IMR-90 (cell line): ENCODE measurements around the gene TTC16. TPM values are rescaled to one million over a fixed set of nuclear protein-coding genes. Genes with fewer than 3 reads are reported as not detected.

Experiments
- ATAC-seq: fragments of 200-7000 bp; cut with Tn5 transposase; 2 replicates; pipeline ENCODE4 v1.9.1; 2020; ENCODE audit warnings: low read depth, mild to moderate bottlenecking, moderate library complexity
- BruUV-seq: library from RNA; stranded (reverse); fragments of 400-500 nt; replicated peaks from 2 replicates; lab custom pipeline; 2021; lab: Mats Ljungman, UMichigan
- CTCF ChIA-PET: fragments of 300-600 bp; formaldehyde crosslinking; extraction: SDS; loops from one replicate; lab custom pipeline; 2021; ENCODE audit warnings: antibody characterized with exemption; lab: Yijun Ruan, JAX
- POLR2A ChIA-PET: fragments of 300-600 bp; sonication (Branson Sonifier 250); formaldehyde crosslinking; loops from one replicate; lab custom pipeline; 2022; ENCODE audit warnings: antibody characterized with exemption; ENCODE audit not compliant: unreplicated experiment; lab: Charles Lee
- DNase-seq: peaks from one replicate; pipeline ENCODE4 v3.0.0; 2013
- H2AFZ ChIP-seq: replicated peaks from 2 replicates; pipeline ENCODE3; 2013; ENCODE audit warnings: low read length, mild to moderate bottlenecking; ENCODE audit not compliant: poor library complexity
- H2AK5ac ChIP-seq: 2 replicates; pipeline ENCODE4 v1.6.1; 2013; ENCODE audit warnings: low read depth, low read length, inconsistent platforms
- H2AK9ac ChIP-seq: replicated peaks from 2 replicates; pipeline ENCODE3; 2013; ENCODE audit warnings: mild to moderate bottlenecking, low read depth, low read length, moderate library complexity; ENCODE audit not compliant: poor library complexity
- H2BK120ac ChIP-seq: 2 replicates; pipeline ENCODE4 v1.6.1; 2013; ENCODE audit warnings: low read depth, low read length, inconsistent platforms
- H2BK15ac ChIP-seq: 3 replicates; pipeline ENCODE4 v1.6.1; 2013; ENCODE audit warnings: low read depth, low read length, inconsistent platforms
- H2BK20ac ChIP-seq: 2 replicates; pipeline ENCODE4 v1.6.1; 2013; ENCODE audit warnings: low read depth, mild to moderate bottlenecking, inconsistent platforms, low read length, moderate library complexity
- H2BK5ac ChIP-seq: 2 replicates; pipeline ENCODE4 v1.6.1; 2013; ENCODE audit warnings: mild to moderate bottlenecking, low read depth, low read length, inconsistent platforms; ENCODE audit not compliant: poor library complexity, severe bottlenecking
- H3K14ac ChIP-seq: replicated peaks from 2 replicates; pipeline ENCODE4 v1.6.1; 2013; ENCODE audit warnings: low read depth, low read length, inconsistent platforms
- H3K18ac ChIP-seq: 2 replicates; pipeline ENCODE4 v1.6.1; 2013; ENCODE audit warnings: low read depth, low read length, control low read depth
- H3K23ac ChIP-seq: 2 replicates; pipeline ENCODE4 v1.6.1; 2013; ENCODE audit warnings: low read depth, low read length, inconsistent platforms
- H3K27ac ChIP-seq: 2 replicates; pipeline ENCODE4 v1.5.1; 2013; ENCODE audit warnings: mild to moderate bottlenecking, control low read depth, low read length; ENCODE audit not compliant: insufficient read depth
- H3K27me3 ChIP-seq: 2 replicates; pipeline ENCODE4 v1.6.1; 2013; ENCODE audit warnings: low read length; ENCODE audit not compliant: control insufficient read depth, insufficient read depth
- H3K36me3 ChIP-seq: 2 replicates; pipeline ENCODE4 v1.6.1; 2013; ENCODE audit warnings: low read length, mixed read lengths; ENCODE audit not compliant: control insufficient read depth, insufficient read depth
- H3K4ac ChIP-seq: 2 replicates; pipeline ENCODE4 v1.6.1; 2013; ENCODE audit warnings: low read depth, low read length, inconsistent platforms
- H3K4me1 ChIP-seq: 2 replicates; pipeline ENCODE4 v1.6.1; 2013; ENCODE audit warnings: low read length, mixed read lengths; ENCODE audit not compliant: control insufficient read depth, insufficient read depth
- H3K4me2 ChIP-seq: 2 replicates; pipeline ENCODE4 v1.6.1; 2013; ENCODE audit warnings: low read depth, mild to moderate bottlenecking, control low read depth, low read length, moderate library complexity
- H3K4me3 ChIP-seq: 2 replicates; pipeline ENCODE4 v1.5.1; 2013; ENCODE audit warnings: low read depth, mild to moderate bottlenecking, control low read depth, low read length, moderate library complexity; ENCODE audit not compliant: insufficient read depth
- H3K56ac ChIP-seq: 2 replicates; pipeline ENCODE4 v1.6.1; 2013; ENCODE audit warnings: low read length, inconsistent platforms; ENCODE audit not compliant: insufficient read depth; ENCODE audit errors: extremely low read depth
- H3K79me1 ChIP-seq, 2 experiments: 2 replicates each; pipeline ENCODE4 v1.6.1; 2013; ENCODE audit warnings: low read length in 2 of 2, inconsistent platforms in 1 of 2, low read depth in 1 of 2
- H3K9ac ChIP-seq: 2 replicates; pipeline ENCODE4 v1.6.1; 2013; ENCODE audit warnings: low read depth, low read length, control low read depth
- H3K9me1 ChIP-seq: 2 replicates; pipeline ENCODE4 v1.6.1; 2013; ENCODE audit warnings: low read length, inconsistent platforms; ENCODE audit not compliant: insufficient read depth
- H3K9me3 ChIP-seq: 2 replicates; pipeline ENCODE4 v1.6.1; 2013; ENCODE audit warnings: low read length; ENCODE audit not compliant: control insufficient read depth, insufficient read depth
- H4K20me1 ChIP-seq: 2 replicates; pipeline ENCODE4 v1.6.1; 2013; ENCODE audit warnings: low read length, inconsistent platforms; ENCODE audit not compliant: insufficient read depth
- H4K5ac ChIP-seq: 2 replicates; pipeline ENCODE4 v1.6.1; 2013; ENCODE audit warnings: mild to moderate bottlenecking, low read depth, low read length, control low read depth
- H4K8ac ChIP-seq, 2 experiments: 2 replicates each; pipeline ENCODE4 v1.6.1; 2013; ENCODE audit warnings: low read depth in 2 of 2, low read length in 2 of 2, control low read depth in 1 of 2, inconsistent platforms in 1 of 2
- H4K91ac ChIP-seq: 2 replicates; pipeline ENCODE4 v1.6.1; 2013; ENCODE audit warnings: low read depth, low read length, inconsistent platforms; ENCODE audit not compliant: insufficient read depth
- BHLHE40 ChIP-seq: fragments of 150-350 bp; IDR thresholded peaks from 2 replicates; pipeline ENCODE4 v1.6.1; 2016; ENCODE audit warnings: mild to moderate bottlenecking, low read depth, low read length
- CEBPB ChIP-seq: IDR thresholded peaks from 2 replicates; pipeline ENCODE4 v1.6.1; 2012; ENCODE audit warnings: low read depth, low read length, improper control_type of control experiment
- CHD1 ChIP-seq: IDR thresholded peaks from 2 replicates; pipeline ENCODE4 v1.6.1; 2012; ENCODE audit warnings: low read depth, low read length, improper control_type of control experiment
- FOS ChIP-seq: fragments of 150-350 bp; IDR thresholded peaks from 2 replicates; pipeline ENCODE4 v1.6.1; 2016; ENCODE audit warnings: low read depth, low read length
- MAFK ChIP-seq: IDR thresholded peaks from 2 replicates; pipeline ENCODE4 v1.6.1; 2012; ENCODE audit warnings: low read depth, low read length, improper control_type of control experiment
- MAZ ChIP-seq: IDR thresholded peaks from 2 replicates; pipeline ENCODE4 v1.6.1; 2012; ENCODE audit warnings: low read depth, mild to moderate bottlenecking, low read length, improper control_type of control experiment, moderate library complexity, borderline replicate concordance
- MXI1 ChIP-seq: IDR thresholded peaks from 2 replicates; pipeline ENCODE4 v1.6.1; 2012; ENCODE audit warnings: low read depth, mild to moderate bottlenecking, low read length, moderate library complexity, borderline replicate concordance
- NFE2L2 ChIP-seq: fragments of 150-350 bp; IDR thresholded peaks from 2 replicates; pipeline ENCODE4 v1.6.1; 2016; ENCODE audit warnings: low read depth, mild to moderate bottlenecking, low read length
- POLR2A ChIP-seq: IDR thresholded peaks from 2 replicates; pipeline ENCODE4 v1.6.1; 2012; ENCODE audit warnings: mild to moderate bottlenecking, low read depth, low read length
- RAD21 ChIP-seq: IDR thresholded peaks from 2 replicates; pipeline ENCODE4 v1.6.1; 2012; ENCODE audit warnings: low read length, improper control_type of control experiment
- RCOR1 ChIP-seq: IDR thresholded peaks from 2 replicates; pipeline ENCODE4 v1.6.1; 2012; ENCODE audit warnings: mild to moderate bottlenecking, low read length, improper control_type of control experiment; ENCODE audit not compliant: insufficient replicate concordance
- RFX5 ChIP-seq: IDR thresholded peaks from 2 replicates; pipeline ENCODE4 v1.8.0; 2012; ENCODE audit warnings: low read depth, mild to moderate bottlenecking, low read length, moderate library complexity
- SMC3 ChIP-seq: fragments of 150-350 bp; IDR thresholded peaks from 2 replicates; pipeline ENCODE4 v1.6.1; 2016; ENCODE audit warnings: low read depth, mild to moderate bottlenecking, antibody characterized with exemption, low read length, moderate library complexity
- WGBS, 2 experiments: methylation state at CpG; one replicate each; pipeline versions ENCODE4 v1.1.5 to v1.1.7; 2013; ENCODE audit warnings: missing lambda C conversion rate in 2 of 2; ENCODE audit not compliant: insufficient read length in 1 of 2; ENCODE audit errors: extremely low coverage in 2 of 2; 5-methylcytosine and 5-hydroxymethylcytosine counted together
- dilution Hi-C: fragments of 300-500 bp; cut with HindIII; formaldehyde crosslinking; loops from one replicate; pipeline ENCODE4 v1.14.3; 2018; ENCODE audit warnings: low sequenced_read_pairs; ENCODE audit not compliant: unreplicated experiment
- in situ Hi-C: fragments of 300-500 bp; cut with MboI; formaldehyde crosslinking; loops from 3 replicates; pipeline ENCODE4 v1.14.3; 2019; ENCODE audit warnings: low sequenced_read_pairs, inconsistent platforms, mixed read lengths
- intact Hi-C: fragments of 100-400 bp; cut with micrococcal nuclease; formaldehyde crosslinking; loops from 2 replicates; pipeline ENCODE4 v1.10.0; 2022
- polyA plus RNA-seq, 3 experiments: library from polyadenylated mRNA; depleted of rRNA; stranded (reverse); fragments of >200 nt; gene quantifications; 2 replicates each; pipeline ENCODE4 v1.2.3, GENCODE V29; 2012; ENCODE audit warnings: low replicate concordance in 1 of 3
- total RNA-seq: library from RNA; depleted of rRNA; stranded (reverse); fragments of >200 nt; gene quantifications from 2 replicates; pipeline ENCODE4 v1.2.3, GENCODE V29; 2012
- TF ChIP-seq, protein P1 (sequence below): fragments of 150-350 bp; IDR thresholded peaks from 2 replicates; pipeline ENCODE4 v1.6.1; 2016; ENCODE audit warnings: low read depth, mild to moderate bottlenecking, low read length, moderate library complexity, borderline replicate concordance
- TF ChIP-seq, protein P2 (sequence below): conservative IDR thresholded peaks from 2 replicates; pipeline ENCODE4 v1.5.1; 2012; ENCODE audit warnings: mild to moderate bottlenecking, low read depth, low read length, improper control_type of control experiment
- TF ChIP-seq, protein P3 (sequence below): fragments of 150-350 bp; IDR thresholded peaks from 2 replicates; pipeline ENCODE4 v1.6.1; 2017; ENCODE audit warnings: mild to moderate bottlenecking, antibody characterized with exemption, low read length, low read depth

The TTC16 gene
- total and polyA plus RNA-seq, 2 of the 4 experiments (the other 2 are of a cell fraction): 0.02 TPM; not detected in 1

DNA sequence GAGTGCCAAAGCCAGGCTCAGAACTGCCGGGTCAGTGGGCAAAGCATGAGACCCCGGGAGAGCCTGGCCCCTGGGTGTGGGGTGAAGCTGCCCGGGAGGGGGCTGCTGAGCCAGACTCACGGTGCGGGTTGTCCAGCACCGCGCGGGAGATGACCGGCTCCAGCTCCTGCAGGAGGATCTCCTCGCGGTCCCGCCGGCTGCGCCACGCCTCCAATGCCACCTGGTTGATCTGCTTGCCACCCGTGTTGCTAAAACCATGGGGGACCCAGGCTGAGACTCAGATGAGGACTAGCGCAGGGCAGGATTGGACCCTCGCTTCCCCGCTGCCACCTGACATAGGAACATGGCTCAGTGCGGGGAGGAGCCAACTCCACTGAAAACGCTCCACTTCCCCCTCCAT is 16.6 kb downstream of the TTC16 start:
- dilution Hi-C loops: no loop called here
- no peaks in the 10 kb centered on the region for H3K9me1 ChIP-seq
- no peak overlapping the region for H4K5ac ChIP-seq
- H3K36me3 ChIP-seq: peaks cover 5% of the 10 kb centered on the region; the same call in 1 of the 2 replicates
- H3K27me3 ChIP-seq: 0 out of 2 replicates have a peak, but pooled peaks cover 3% of the 10 kb centered on the region
- no peak overlapping the region for H3K4me3 ChIP-seq
- no peak overlapping the region for H2BK15ac ChIP-seq
- no peak overlapping the region for H3K4ac ChIP-seq
- no peak overlapping the region for H3K23ac ChIP-seq
- no peak for TF ChIP-seq RCOR1
- TF ChIP-seq, protein P1, sequence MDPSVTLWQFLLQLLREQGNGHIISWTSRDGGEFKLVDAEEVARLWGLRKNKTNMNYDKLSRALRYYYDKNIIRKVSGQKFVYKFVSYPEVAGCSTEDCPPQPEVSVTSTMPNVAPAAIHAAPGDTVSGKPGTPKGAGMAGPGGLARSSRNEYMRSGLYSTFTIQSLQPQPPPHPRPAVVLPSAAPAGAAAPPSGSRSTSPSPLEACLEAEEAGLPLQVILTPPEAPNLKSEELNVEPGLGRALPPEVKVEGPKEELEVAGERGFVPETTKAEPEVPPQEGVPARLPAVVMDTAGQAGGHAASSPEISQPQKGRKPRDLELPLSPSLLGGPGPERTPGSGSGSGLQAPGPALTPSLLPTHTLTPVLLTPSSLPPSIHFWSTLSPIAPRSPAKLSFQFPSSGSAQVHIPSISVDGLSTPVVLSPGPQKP: no peak
- TF ChIP-seq RFX5: no peak
- TF ChIP-seq BHLHE40: no peak
- TF ChIP-seq NFE2L2: no peak
- TF ChIP-seq FOS: no peak
- TF ChIP-seq, protein P2, sequence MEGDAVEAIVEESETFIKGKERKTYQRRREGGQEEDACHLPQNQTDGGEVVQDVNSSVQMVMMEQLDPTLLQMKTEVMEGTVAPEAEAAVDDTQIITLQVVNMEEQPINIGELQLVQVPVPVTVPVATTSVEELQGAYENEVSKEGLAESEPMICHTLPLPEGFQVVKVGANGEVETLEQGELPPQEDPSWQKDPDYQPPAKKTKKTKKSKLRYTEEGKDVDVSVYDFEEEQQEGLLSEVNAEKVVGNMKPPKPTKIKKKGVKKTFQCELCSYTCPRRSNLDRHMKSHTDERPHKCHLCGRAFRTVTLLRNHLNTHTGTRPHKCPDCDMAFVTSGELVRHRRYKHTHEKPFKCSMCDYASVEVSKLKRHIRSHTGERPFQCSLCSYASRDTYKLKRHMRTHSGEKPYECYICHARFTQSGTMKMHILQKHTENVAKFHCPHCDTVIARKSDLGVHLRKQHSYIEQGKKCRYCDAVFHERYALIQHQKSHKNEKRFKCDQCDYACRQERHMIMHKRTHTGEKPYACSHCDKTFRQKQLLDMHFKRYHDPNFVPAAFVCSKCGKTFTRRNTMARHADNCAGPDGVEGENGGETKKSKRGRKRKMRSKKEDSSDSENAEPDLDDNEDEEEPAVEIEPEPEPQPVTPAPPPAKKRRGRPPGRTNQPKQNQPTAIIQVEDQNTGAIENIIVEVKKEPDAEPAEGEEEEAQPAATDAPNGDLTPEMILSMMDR: no peak
- TF ChIP-seq POLR2A: no peak
- no peak for TF ChIP-seq MAFK
- TF ChIP-seq MXI1: no peak
- TF ChIP-seq RAD21: no peak
- TF ChIP-seq MAZ: no peak
- TF ChIP-seq CHD1: no peak
- no peak for TF ChIP-seq CEBPB
- no peak for TF ChIP-seq SMC3
- TF ChIP-seq, protein P3, sequence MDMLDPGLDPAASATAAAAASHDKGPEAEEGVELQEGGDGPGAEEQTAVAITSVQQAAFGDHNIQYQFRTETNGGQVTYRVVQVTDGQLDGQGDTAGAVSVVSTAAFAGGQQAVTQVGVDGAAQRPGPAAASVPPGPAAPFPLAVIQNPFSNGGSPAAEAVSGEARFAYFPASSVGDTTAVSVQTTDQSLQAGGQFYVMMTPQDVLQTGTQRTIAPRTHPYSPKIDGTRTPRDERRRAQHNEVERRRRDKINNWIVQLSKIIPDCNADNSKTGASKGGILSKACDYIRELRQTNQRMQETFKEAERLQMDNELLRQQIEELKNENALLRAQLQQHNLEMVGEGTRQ: no peak
- H2AK5ac ChIP-seq: no peak overlapping the region
- POLR2A ChIA-PET: no interaction called here
- no peak overlapping the region for H2BK20ac ChIP-seq
- H3K4me1 ChIP-seq: peaks cover 6% of the 10 kb centered on the region
- H3K18ac ChIP-seq: no peak overlapping the region
- in situ Hi-C loops: no loop called here
- H2BK120ac ChIP-seq: no peak overlapping the region
- WGBS, 2 experiments: 96% methylated on average over 17 of the region's 21 CpGs; no CpG with 5 or more reads in 1 of the 2 experiments
- ATAC-seq: no peak
- intact Hi-C loops: loop anchor here (5.0 kb wide), 1 partner anchor 225 kb away; no protein-coding TSS in a partner anchor
- no peaks in the 10 kb centered on the region for H3K9me3 ChIP-seq
- DNase-seq: no peak
- no peak overlapping the region for H3K14ac ChIP-seq
- no peak overlapping the region for H2AFZ ChIP-seq
- CTCF ChIA-PET: no interaction called here
- H3K4me2 ChIP-seq: no peak overlapping the region
- H4K20me1 ChIP-seq: no peaks in the 10 kb centered on the region
- H4K91ac ChIP-seq: no peak overlapping the region
- BruUV-seq: no TSS peak
- no peak overlapping the region for H4K8ac ChIP-seq
- H3K27ac ChIP-seq: no peak overlapping the region
- peaks cover 4 to 12% of the 10 kb centered on the region in 2 experiments; a peak in 2 of 4 replicates for H3K79me1 ChIP-seq
- H3K9ac ChIP-seq: no peak overlapping the region
- H2BK5ac ChIP-seq: no peak overlapping the region
- no peak overlapping the region for H2AK9ac ChIP-seq
- no peak overlapping the region for H3K56ac ChIP-seq
